Gastroesophageal sphincter (tissue), 4 donors: ENCODE measurements around the gene MAT2A. TPM values are rescaled to one million over a fixed set of nuclear protein-coding genes. Genes with fewer than 3 reads are reported as not detected.
A peak's percentile ranks its signal among the peaks of the same experiment; 100 is the strongest.

Experiments
- ATAC-seq: fragments of 150-250 bp; one replicate; pipeline ENCODE4 v1.9.1; 2016; ENCODE audit warnings: mild to moderate bottlenecking, moderate library complexity
- H3K27ac ChIP-seq, 4 donors: fragments of 200-600 bp; sonication (generic) in 3 of 4; 1 replicate in 3 of 4; 2 replicates in 1 of 4; pipeline ENCODE4 v1.5.1; 2016 to 2019
- H3K27me3 ChIP-seq: fragments of 200-600 bp; sonication (generic); one replicate; pipeline ENCODE4 v1.5.1; 2019
- H3K36me3 ChIP-seq, 2 donors: fragments of 200-600 bp; sonication (generic); one replicate each; pipeline ENCODE4 v1.5.1; 2019; ENCODE audit warnings: control low read depth in 1 of 2
- H3K4me1 ChIP-seq, 3 donors: fragments of 200-600 bp; sonication (generic); 1 replicate in 2 of 3; 2 replicates in 1 of 3; pipeline ENCODE4 v1.5.1; 2016 to 2019; ENCODE audit warnings: control low read depth in 2 of 3
- H3K4me3 ChIP-seq, 2 donors: fragments of 200-600 bp; sonication (generic); one replicate each; pipeline ENCODE4 v1.5.1; 2019; ENCODE audit warnings: mild to moderate bottlenecking in 1 of 2, moderate library complexity in 1 of 2
- H3K9me3 ChIP-seq, 3 donors: fragments of 200-600 bp; sonication (generic); one replicate each; pipeline ENCODE4 v1.5.1; 2017 to 2019; ENCODE audit warnings: control low read depth in 2 of 3
- EP300 ChIP-seq: sonication (generic); formaldehyde crosslinking; IDR thresholded peaks from one replicate; pipeline ENCODE4 v1.6.1; 2017; ENCODE audit warnings: antibody characterized with exemption, mild to moderate bottlenecking
- POLR2A ChIP-seq, 2 donors: fragments of 450-650 bp; IDR thresholded peaks; one replicate each; pipeline ENCODE4 v1.6.1; 2017; ENCODE audit warnings: antibody characterized with exemption in 2 of 2, mild to moderate bottlenecking in 2 of 2, moderate library complexity in 1 of 2
- POLR2AphosphoS5 ChIP-seq: sonication (generic); formaldehyde crosslinking; IDR thresholded peaks from one replicate; pipeline ENCODE4 v1.6.1; 2017; ENCODE audit warnings: antibody characterized with exemption
- WGBS, 2 donors: methylation state at CpG; one replicate each; pipeline ENCODE4 v1.1.5; 2018; ENCODE audit warnings: low coverage in 1 of 2; 5-methylcytosine and 5-hydroxymethylcytosine counted together
- total RNA-seq, 4 donors: library from RNA; depleted of rRNA; stranded (reverse); fragments of >200 nt; gene quantifications; one replicate each; pipeline ENCODE4 v1.1.0, GENCODE V29; 2016
- TF ChIP-seq, protein P1 (sequence below), 4 experiments: fragments of 200-600 bp in 2 of 4; fragments of 450-650 bp in 2 of 4; sonication (generic) in 1 of 4; IDR thresholded peaks; one replicate each; pipeline ENCODE4 v1.5.1; 2017 to 2019; ENCODE audit warnings: antibody characterized with exemption in 4 of 4, mild to moderate bottlenecking in 2 of 4, moderate library complexity in 2 of 4

MAT2A gene
- total RNA-seq, 4 donors from 2014 or later, result 68.5 to 295 (median 130) TPM

DNA sequence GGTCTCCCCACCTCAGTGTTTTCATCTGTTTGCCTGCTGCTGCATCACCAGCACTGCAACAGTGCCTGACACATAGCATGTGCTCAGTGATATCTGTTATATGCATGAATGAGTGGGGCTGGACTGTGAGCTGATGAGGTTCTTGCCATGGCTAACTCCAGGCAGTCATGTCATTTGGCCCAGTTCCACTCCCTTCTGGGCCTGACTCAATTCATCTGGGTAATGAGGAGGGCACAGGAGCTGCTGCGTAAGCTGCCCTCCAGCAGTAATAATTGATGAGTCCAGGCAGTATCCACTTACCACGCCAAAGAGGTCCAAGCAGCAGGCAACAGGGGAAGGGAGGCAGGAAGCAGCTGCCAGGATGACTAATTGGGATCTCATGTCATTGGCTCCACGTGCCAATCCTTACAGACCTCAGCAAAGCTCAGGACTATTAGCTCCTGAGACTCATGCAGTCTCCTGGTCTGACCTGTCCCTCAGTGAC, 34.1 kb upstream of the MAT2A start:
- H3K9me3 ChIP-seq, result no peaks in the 10 kb centered on the region
- H3K27ac ChIP-seq, result peak overlapping the region in 3 of 4 donors; percentile 24 to 53 (median 31)
- WGBS, 2 donors, result 23 to 40% methylated on average over 1 to 3 of the region's 3 CpGs
- peak; percentile 83 for ATAC-seq
- no peak overlapping the region for H3K4me3 ChIP-seq
- no peaks in the 10 kb centered on the region for H3K27me3 ChIP-seq
- peaks cover 0 to 36% (median 10%) of the 10 kb centered on the region in 3 donors for H3K4me1 ChIP-seq
- H3K36me3 ChIP-seq, result no peaks in the 10 kb centered on the region
- no peak for TF ChIP-seq POLR2AphosphoS5
- no peak for TF ChIP-seq EP300
- TF ChIP-seq, protein P1, sequence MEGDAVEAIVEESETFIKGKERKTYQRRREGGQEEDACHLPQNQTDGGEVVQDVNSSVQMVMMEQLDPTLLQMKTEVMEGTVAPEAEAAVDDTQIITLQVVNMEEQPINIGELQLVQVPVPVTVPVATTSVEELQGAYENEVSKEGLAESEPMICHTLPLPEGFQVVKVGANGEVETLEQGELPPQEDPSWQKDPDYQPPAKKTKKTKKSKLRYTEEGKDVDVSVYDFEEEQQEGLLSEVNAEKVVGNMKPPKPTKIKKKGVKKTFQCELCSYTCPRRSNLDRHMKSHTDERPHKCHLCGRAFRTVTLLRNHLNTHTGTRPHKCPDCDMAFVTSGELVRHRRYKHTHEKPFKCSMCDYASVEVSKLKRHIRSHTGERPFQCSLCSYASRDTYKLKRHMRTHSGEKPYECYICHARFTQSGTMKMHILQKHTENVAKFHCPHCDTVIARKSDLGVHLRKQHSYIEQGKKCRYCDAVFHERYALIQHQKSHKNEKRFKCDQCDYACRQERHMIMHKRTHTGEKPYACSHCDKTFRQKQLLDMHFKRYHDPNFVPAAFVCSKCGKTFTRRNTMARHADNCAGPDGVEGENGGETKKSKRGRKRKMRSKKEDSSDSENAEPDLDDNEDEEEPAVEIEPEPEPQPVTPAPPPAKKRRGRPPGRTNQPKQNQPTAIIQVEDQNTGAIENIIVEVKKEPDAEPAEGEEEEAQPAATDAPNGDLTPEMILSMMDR (IDR thresholded peaks at IDR 0.05), result no peak
- no peak for TF ChIP-seq POLR2A (IDR thresholded peaks at IDR 0.05)

DNA sequence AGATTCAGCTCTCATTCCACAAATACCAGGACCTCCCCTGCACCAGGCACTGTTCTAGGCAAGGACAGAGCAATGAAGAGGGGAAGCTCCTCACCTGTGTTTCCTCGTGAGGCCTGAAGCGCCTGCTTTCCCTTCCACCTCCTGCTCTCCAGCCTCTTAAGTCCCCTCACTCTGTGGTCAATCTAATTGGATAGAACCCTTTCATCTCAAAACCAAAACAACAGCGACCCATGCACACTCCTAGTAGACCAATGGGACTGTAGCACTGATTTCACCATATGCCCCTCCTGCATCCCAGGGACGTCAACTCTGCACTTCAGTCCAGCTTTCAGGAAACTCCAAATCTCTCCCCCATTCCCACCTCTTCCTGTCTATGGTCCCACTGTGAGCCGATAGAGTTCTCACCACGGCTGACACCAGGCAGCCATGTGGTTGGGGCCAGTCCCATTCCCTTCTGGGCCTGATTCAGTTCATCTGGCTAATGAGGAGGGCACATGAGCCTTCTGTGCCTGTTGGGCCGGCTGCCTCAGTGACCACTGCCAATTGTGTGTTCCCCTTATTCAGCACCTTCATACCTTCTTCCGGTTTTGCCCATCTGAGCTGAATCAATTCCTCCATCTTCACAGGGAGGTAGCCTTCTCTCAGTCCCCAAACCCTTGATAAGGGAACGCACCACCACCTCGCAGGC, 33.3 kb upstream of the MAT2A start:
- TF ChIP-seq EP300 (no peak), POLR2A (IDR thresholded peaks at IDR 0.05) (no peak), POLR2AphosphoS5 (no peak)
- TF ChIP-seq, protein P1 (IDR thresholded peaks at IDR 0.05), result no peak
- WGBS, 2 donors, result 93 to 94% methylated on average over 6 to 7 of the region's 10 CpGs
- no peaks in the 10 kb centered on the region for H3K36me3 ChIP-seq
- ATAC-seq, result no peak
- H3K27me3 ChIP-seq, result no peaks in the 10 kb centered on the region
- H3K27ac ChIP-seq, result peak overlapping the region in 3 of 4 donors; percentile 24 to 53 (median 44)
- H3K4me3 ChIP-seq, result no peak overlapping the region
- no peaks in the 10 kb centered on the region for H3K9me3 ChIP-seq
- H3K4me1 ChIP-seq, result peaks cover 0 to 38% (median 10%) of the 10 kb centered on the region in 3 donors

DNA sequence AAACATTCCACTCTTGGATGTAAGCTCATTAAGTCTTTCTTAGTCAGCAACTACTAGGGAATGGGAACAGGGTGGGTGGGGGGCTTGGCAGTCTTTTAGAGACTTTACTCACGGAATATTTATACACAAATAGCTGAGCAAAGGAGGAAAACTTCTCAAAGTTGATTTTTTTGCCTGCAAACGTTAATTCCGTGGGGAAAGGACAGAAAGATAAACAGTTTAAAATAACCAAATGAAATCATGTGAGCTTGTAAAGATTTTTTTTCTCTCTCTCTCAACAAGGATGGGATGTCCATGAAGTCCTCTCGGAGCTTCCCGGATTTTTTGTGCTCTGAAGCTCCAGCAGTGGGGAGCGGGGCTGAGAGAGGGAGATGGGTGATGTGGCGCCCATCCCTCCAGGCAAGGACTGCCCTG, 32.2 kb upstream of the MAT2A start:
- 40% methylated on average over 6 to 7 of the region's 7 CpGs for WGBS, 2 donors
- peak overlapping the region in 2 of 4 donors; percentile 41 to 44 for H3K27ac ChIP-seq
- no peak for ATAC-seq

GRCh38 chr2:85511008-85511811, 27.8 kb upstream of the MAT2A start:
- H3K4me3 ChIP-seq, result no peak overlapping the region
- WGBS, 2 donors, result 52 to 63% methylated on average over 3 to 5 of the region's 6 CpGs
- TF ChIP-seq POLR2AphosphoS5 (no peak), EP300 (no peak), POLR2A (IDR thresholded peaks at IDR 0.05) (no peak)
- TF ChIP-seq, protein P1 (IDR thresholded peaks at IDR 0.05), result no peak
- H3K27ac ChIP-seq, result peak overlapping the region in 3 of 4 donors; percentile 14 to 37 (median 35)
- no peaks in the 10 kb centered on the region for H3K9me3 ChIP-seq
- H3K36me3 ChIP-seq, result no peaks in the 10 kb centered on the region
- peaks cover 0 to 20% (median 0%) of the 10 kb centered on the region in 3 donors for H3K4me1 ChIP-seq
- no peaks in the 10 kb centered on the region for H3K27me3 ChIP-seq
- ATAC-seq, result no peak

More for the DNA sequence above, 32.2 kb upstream of the MAT2A start:
- Histone ChIP-seq H3K4me3 (no peak overlapping the region), H3K27me3 (no peaks in the 10 kb centered on the region), H3K9me3 (no peaks in the 10 kb centered on the region), H3K36me3 (no peaks in the 10 kb centered on the region), H3K4me1 (peaks cover 0 to 48% (median 10%) of the 10 kb centered on the region in 3 donors)
- TF ChIP-seq POLR2A (IDR thresholded peaks at IDR 0.05), result no peak
- TF ChIP-seq POLR2AphosphoS5, result no peak
- no peak for TF ChIP-seq EP300
- TF ChIP-seq, protein P1 (IDR thresholded peaks at IDR 0.05), result no peak
